ENCODE results near the gene PECR.

DNA sequence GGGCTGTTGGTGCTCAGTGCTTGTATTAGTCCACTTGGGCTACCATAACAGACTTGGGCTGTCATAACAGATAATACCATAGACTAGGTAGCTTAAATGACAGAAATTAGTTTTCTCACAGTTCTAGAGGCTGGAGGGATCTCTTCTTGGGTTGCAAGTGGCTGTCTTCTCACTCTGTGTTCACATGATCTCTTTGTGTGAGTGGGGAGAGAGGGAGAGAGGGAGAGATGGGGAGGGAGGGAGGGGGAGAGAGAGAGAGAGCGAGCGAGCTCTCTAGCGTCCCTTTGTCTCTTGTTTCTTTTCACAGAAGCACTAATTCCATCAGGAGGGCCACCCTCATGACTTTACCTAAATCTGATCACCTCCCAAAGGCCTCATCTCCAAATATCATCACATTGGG, 23.1 kb upstream of the PECR start:
- TF ChIP-seq, protein P1, sequence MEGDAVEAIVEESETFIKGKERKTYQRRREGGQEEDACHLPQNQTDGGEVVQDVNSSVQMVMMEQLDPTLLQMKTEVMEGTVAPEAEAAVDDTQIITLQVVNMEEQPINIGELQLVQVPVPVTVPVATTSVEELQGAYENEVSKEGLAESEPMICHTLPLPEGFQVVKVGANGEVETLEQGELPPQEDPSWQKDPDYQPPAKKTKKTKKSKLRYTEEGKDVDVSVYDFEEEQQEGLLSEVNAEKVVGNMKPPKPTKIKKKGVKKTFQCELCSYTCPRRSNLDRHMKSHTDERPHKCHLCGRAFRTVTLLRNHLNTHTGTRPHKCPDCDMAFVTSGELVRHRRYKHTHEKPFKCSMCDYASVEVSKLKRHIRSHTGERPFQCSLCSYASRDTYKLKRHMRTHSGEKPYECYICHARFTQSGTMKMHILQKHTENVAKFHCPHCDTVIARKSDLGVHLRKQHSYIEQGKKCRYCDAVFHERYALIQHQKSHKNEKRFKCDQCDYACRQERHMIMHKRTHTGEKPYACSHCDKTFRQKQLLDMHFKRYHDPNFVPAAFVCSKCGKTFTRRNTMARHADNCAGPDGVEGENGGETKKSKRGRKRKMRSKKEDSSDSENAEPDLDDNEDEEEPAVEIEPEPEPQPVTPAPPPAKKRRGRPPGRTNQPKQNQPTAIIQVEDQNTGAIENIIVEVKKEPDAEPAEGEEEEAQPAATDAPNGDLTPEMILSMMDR (IDR thresholded peaks at IDR 0.05), result no peak
- TF ChIP-seq EP300 (IDR thresholded peaks at IDR 0.05), result no peak

Measured in suprapubic skin (tissue), 3 donors.